ENCODE data around the gene POU4F2.

DNA sequence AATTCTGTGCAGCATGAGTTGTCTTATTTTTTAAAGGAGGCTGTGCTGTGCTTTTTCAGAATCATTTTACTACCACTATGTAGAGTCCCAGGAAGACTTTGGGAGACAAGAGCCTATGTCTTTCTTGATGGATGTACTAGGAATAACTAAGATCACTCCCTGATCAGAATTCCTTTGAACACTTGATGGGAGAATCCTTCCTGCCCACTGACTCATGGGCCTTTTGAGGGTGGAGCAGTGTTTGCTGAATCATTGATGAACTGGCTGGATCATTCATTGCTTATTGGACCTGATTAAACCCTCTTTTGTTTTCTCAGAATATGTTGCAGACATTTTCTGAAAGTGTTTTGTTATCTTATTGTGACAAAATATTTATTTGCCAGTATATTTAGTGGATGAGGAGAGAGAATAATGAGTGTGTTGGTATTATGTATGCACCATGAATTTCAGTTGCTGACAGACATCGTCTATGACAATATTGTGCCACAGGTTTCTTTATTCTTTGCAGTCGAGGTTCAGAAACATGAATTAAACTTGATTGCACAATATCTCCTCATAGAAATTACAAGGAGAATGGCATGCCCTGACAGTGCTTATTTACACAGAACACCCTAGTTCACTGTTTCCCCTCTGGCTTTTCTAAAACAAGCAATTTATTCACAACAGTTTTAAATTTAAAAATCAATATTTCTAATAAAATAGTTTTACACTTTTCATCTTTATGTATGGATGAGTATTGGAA, 36.3 kb downstream of the POU4F2 start:
- TF ChIP-seq, protein P1, sequence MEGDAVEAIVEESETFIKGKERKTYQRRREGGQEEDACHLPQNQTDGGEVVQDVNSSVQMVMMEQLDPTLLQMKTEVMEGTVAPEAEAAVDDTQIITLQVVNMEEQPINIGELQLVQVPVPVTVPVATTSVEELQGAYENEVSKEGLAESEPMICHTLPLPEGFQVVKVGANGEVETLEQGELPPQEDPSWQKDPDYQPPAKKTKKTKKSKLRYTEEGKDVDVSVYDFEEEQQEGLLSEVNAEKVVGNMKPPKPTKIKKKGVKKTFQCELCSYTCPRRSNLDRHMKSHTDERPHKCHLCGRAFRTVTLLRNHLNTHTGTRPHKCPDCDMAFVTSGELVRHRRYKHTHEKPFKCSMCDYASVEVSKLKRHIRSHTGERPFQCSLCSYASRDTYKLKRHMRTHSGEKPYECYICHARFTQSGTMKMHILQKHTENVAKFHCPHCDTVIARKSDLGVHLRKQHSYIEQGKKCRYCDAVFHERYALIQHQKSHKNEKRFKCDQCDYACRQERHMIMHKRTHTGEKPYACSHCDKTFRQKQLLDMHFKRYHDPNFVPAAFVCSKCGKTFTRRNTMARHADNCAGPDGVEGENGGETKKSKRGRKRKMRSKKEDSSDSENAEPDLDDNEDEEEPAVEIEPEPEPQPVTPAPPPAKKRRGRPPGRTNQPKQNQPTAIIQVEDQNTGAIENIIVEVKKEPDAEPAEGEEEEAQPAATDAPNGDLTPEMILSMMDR (IDR thresholded peaks at IDR 0.05), result no peak
- no peak for TF ChIP-seq POLR2A (IDR thresholded peaks at IDR 0.05)
